ENCODE measurements around the gene TRMT44. TPM values are rescaled to one million over a fixed set of nuclear protein-coding genes. Genes with fewer than 3 reads are reported as not detected.

The TRMT44 gene
- total RNA-seq, 2 donors from 2014 or later = 26.7 TPM

DNA sequence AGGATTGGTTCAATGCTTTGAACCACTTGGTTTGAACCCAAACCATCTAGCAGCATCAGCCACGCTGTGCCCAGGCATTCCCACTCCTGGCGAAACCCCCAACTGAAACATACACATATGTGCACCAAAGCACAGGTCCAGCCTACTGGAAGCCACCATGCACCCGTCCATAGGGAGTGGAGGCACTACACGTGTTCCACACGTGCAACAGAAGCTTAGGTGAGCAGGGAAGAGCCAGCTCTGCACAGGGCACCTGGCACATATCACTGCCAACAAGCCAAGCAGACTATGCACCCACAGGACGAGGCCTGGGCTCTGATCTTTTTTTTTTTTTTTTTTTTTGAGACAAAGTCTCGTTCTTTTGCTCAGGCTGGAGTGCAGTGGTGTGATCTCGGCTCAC, 73.4 kb downstream of the TRMT44 start:
- Mint-ChIP-seq H3K4me1 (ENCODE audit: low read depth) (no peaks in the 10 kb centered on the region), H3K27ac (no peak overlapping the region), H3K27me3 (ENCODE audit: low read depth) (no peaks in the 10 kb centered on the region), H3K36me3 (ENCODE audit: insufficient read depth in 2 of 2) (peaks cover 0 to 6% of the 10 kb centered on the region in 2 donors), H3K4me3 (no peak overlapping the region), H3K9me3 (peaks cover 0 to 5% of the 10 kb centered on the region in 2 donors)
- ATAC-seq (replicated peaks in 1 of 2) = no peak
- DNase-seq = no peak

GRCh38 chr4:8514391-8514790, 73.8 kb downstream of the TRMT44 start:
- Mint-ChIP-seq H3K27ac (no peak overlapping the region), H3K4me3 (no peak overlapping the region), H3K27me3 (ENCODE audit: low read depth) (no peaks in the 10 kb centered on the region), H3K4me1 (ENCODE audit: low read depth) (no peaks in the 10 kb centered on the region), H3K9me3 (peaks cover 0 to 5% of the 10 kb centered on the region in 2 donors), H3K36me3 (ENCODE audit: insufficient read depth in 2 of 2) (peaks cover 0 to 6% of the 10 kb centered on the region in 2 donors)
- ATAC-seq (replicated peaks in 1 of 2) (no peak), DNase-seq (no peak)

GRCh38 chr4:8515316-8516060, 74.9 kb downstream of the TRMT44 start:
- H3K4me3 Mint-ChIP-seq = no peak overlapping the region
- H3K4me1 Mint-ChIP-seq (ENCODE audit: low read depth) = no peaks in the 10 kb centered on the region
- H3K9me3 Mint-ChIP-seq = peaks cover 1 to 5% of the 10 kb centered on the region in 2 donors
- no peak for DNase-seq
- H3K27ac Mint-ChIP-seq = no peak overlapping the region
- H3K36me3 Mint-ChIP-seq (ENCODE audit: insufficient read depth in 2 of 2) = peaks cover 0 to 6% of the 10 kb centered on the region in 2 donors
- no peaks in the 10 kb centered on the region for H3K27me3 Mint-ChIP-seq (ENCODE audit: low read depth)
- ATAC-seq (replicated peaks in 1 of 2) = no peak

GRCh38 chr4:8516061-8516573, 75.5 kb downstream of the TRMT44 start:
- no peak overlapping the region for H3K27ac Mint-ChIP-seq
- H3K36me3 Mint-ChIP-seq (ENCODE audit: insufficient read depth in 2 of 2) = peaks cover 0 to 6% of the 10 kb centered on the region in 2 donors
- H3K27me3 Mint-ChIP-seq (ENCODE audit: low read depth) = no peaks in the 10 kb centered on the region
- no peak overlapping the region for H3K4me3 Mint-ChIP-seq
- peaks cover 1 to 5% of the 10 kb centered on the region in 2 donors for H3K9me3 Mint-ChIP-seq
- ATAC-seq (replicated peaks in 1 of 2) = no peak
- DNase-seq = no peak
- no peaks in the 10 kb centered on the region for H3K4me1 Mint-ChIP-seq (ENCODE audit: low read depth)

DNA sequence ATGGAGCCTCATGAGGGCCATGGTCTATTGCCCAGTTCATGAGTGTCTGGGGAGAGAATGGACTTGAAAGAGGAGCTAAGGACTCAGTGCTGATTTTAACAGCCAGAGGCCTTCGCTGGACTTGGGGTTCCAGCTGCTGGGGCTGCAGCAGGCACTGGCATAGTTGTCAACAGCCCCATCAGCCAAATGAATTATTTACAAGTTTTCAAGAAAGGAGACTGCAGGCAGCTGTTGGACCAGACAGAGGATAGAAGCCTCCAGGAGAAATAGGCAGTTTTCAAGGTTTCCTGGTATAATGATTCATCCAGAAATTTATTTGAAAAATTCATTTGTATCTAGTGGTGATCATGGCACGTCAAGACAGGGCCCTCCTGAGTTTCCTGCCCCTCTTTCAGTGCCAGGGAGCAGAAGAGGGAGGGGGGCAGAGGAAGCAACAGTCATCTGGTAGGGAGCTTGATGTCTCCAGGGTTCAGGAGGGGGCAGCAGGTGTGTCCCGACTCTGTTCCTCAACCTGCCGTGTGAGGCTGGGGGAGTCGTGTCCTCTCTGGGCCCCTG, 76.5 kb downstream of the TRMT44 start:
- Mint-ChIP-seq H3K36me3 (ENCODE audit: insufficient read depth in 2 of 2) (peaks cover 0 to 6% of the 10 kb centered on the region in 2 donors), H3K4me3 (no peak overlapping the region), H3K4me1 (ENCODE audit: low read depth) (no peaks in the 10 kb centered on the region), H3K9me3 (peaks cover 1 to 5% of the 10 kb centered on the region in 2 donors), H3K27me3 (ENCODE audit: low read depth) (no peaks in the 10 kb centered on the region), H3K27ac (no peak overlapping the region)
- DNase-seq (no peak), ATAC-seq (replicated peaks in 1 of 2) (no peak)

GRCh38 chr4:8517946-8518345, 77.4 kb downstream of the TRMT44 start:
- no peak for DNase-seq

GRCh38 chr4:8522160-8523120, 81.9 kb downstream of the TRMT44 start:
- no peak for DNase-seq
- Mint-ChIP-seq H3K4me3 (no peak overlapping the region), H3K36me3 (ENCODE audit: insufficient read depth in 2 of 2) (no peaks in the 10 kb centered on the region), H3K27me3 (ENCODE audit: low read depth) (no peaks in the 10 kb centered on the region), H3K9me3 (peaks cover 0 to 1% of the 10 kb centered on the region in 2 donors), H3K27ac (no peak overlapping the region), H3K4me1 (ENCODE audit: low read depth) (no peaks in the 10 kb centered on the region)
- ATAC-seq (replicated peaks in 1 of 2) = no peak

More at GRCh38 chr4:8517946-8518345, 77.4 kb downstream of the TRMT44 start:
- Mint-ChIP-seq H3K4me3 (no peak overlapping the region), H3K9me3 (peaks cover 1 to 5% of the 10 kb centered on the region in 2 donors), H3K4me1 (ENCODE audit: low read depth) (no peaks in the 10 kb centered on the region), H3K27ac (no peak overlapping the region), H3K27me3 (ENCODE audit: low read depth) (no peaks in the 10 kb centered on the region), H3K36me3 (ENCODE audit: insufficient read depth in 2 of 2) (peaks cover 0 to 6% of the 10 kb centered on the region in 2 donors)
- no peak for ATAC-seq (replicated peaks in 1 of 2)

DNA sequence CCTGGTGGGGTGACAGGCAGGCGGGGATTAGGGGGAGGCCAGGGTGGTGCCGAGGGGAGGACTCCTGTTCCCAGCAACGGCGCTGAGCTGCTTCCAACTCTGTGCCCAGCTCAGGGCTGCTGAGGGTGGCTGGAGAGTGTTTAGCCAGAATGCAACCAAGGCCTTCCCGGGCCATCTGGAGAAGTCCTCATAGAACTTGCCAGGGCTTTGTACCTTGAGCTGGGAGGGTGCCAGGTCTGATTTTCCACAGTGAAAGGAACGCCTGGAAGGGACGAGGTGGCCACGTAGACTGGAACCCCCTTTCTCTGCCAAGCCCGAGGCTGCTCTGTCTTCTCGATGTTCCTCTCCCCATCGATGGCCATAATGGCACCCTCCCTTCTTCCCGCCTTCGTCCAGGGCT, 82.6 kb downstream of the TRMT44 start:
- DNase-seq (no peak), ATAC-seq (replicated peaks in 1 of 2) (no peak)
- Mint-ChIP-seq H3K9me3 (peaks cover 0 to 1% of the 10 kb centered on the region in 2 donors), H3K4me1 (ENCODE audit: low read depth) (no peaks in the 10 kb centered on the region), H3K27me3 (ENCODE audit: low read depth) (no peaks in the 10 kb centered on the region), H3K36me3 (ENCODE audit: insufficient read depth in 2 of 2) (no peaks in the 10 kb centered on the region), H3K27ac (no peak overlapping the region), H3K4me3 (no peak overlapping the region)

DNA sequence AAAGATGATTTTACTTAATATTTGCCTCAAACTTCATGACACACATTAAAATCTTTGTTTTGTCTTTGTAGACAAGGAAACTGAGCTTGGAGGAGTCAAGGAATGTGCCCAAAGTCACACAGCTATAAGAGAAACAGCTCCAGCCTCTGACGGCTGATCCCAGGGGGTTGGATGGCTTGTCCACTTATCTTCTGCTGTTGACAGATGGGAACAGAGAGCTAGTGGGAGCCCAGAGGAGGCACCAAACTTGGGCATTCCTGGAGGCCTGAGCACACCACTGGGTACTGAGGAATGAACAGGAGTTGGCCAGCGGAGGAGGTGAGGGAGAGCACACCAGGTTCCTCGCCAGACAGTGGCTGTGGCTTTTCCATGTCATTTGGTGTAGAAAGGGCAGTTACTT, 83.2 kb downstream of the TRMT44 start:
- ATAC-seq (replicated peaks in 1 of 2) = no peak
- Mint-ChIP-seq H3K27ac (no peak overlapping the region), H3K4me3 (no peak overlapping the region), H3K36me3 (ENCODE audit: insufficient read depth in 2 of 2) (no peaks in the 10 kb centered on the region), H3K9me3 (peaks cover 0 to 1% of the 10 kb centered on the region in 2 donors), H3K4me1 (ENCODE audit: low read depth) (no peaks in the 10 kb centered on the region), H3K27me3 (ENCODE audit: low read depth) (no peaks in the 10 kb centered on the region)
- no peak for DNase-seq

GRCh38 chr4:8524595-8525382, 84.2 kb downstream of the TRMT44 start:
- DNase-seq (no peak), ATAC-seq (replicated peaks in 1 of 2) (no peak)
- Mint-ChIP-seq H3K27ac (no peak overlapping the region), H3K27me3 (ENCODE audit: low read depth) (no peaks in the 10 kb centered on the region), H3K36me3 (ENCODE audit: insufficient read depth in 2 of 2) (no peaks in the 10 kb centered on the region), H3K4me1 (ENCODE audit: low read depth) (no peaks in the 10 kb centered on the region), H3K4me3 (no peak overlapping the region), H3K9me3 (peaks cover 0 to 1% of the 10 kb centered on the region in 2 donors)

DNA sequence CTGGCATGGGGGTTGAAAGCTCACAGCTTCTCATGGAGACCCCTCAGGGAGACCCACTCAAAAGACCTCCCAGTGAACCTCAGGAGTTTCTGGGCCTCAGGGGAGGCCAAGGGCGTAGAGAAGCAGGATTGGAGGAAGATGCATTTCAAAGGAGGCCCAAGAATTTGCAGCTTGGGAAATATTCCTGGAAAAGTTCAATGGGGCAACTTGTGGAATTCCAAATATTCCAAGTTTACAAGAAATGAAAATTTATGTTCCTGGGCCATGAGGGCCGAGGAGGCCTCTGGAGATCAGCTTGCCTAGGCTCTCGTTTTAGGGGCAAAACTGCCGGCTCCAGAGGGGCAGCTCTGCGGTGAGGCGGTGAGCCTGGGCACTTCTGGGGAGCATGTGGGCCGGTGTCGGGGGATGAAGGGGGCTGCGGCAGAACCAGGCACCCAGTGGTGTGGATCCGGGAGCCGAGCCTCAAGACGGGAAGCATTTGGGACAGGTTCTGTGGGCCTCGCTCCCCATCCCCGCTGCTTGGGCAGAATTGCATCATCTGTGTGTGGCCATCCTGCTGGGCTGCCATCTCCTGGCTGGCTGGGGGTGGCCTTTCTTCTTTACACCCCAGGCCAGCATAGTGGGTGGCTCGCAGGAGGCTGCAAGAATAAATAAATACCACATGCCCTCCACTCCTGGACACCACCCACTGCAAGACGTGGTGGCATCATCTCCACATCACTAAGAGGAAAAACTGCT, 85.0 kb downstream of the TRMT44 start:
- DNase-seq (no peak), ATAC-seq (replicated peaks in 1 of 2) (no peak)
- Mint-ChIP-seq H3K4me1 (ENCODE audit: low read depth) (no peaks in the 10 kb centered on the region), H3K4me3 (no peak overlapping the region), H3K9me3 (no peaks in the 10 kb centered on the region), H3K27me3 (ENCODE audit: low read depth) (no peaks in the 10 kb centered on the region), H3K36me3 (ENCODE audit: insufficient read depth in 2 of 2) (no peaks in the 10 kb centered on the region), H3K27ac (no peak overlapping the region)
